ENCODE data around the gene CMBL. TPM values are rescaled to one million over a fixed set of nuclear protein-coding genes. Genes with fewer than 3 reads are reported as not detected.
"Not testable (repeated sequence)": the region's sequence is repeated elsewhere in the genome, so short reads cannot be mapped to it uniquely, and the experiment has no call there.

Gene CMBL
- total RNA-seq, 6 donors from 2014 or later = 8.0 to 19.1 (median 8.4) TPM

GRCh38 chr5:10288592-10289219 is 19.0 kb downstream of the CMBL start:
- H3K4me1 ChIP-seq = peaks cover 7 to 25% (median 11%) of the 10 kb centered on the region in 4 donors
- no peaks in the 10 kb centered on the region for H3K27me3 ChIP-seq
- ATAC-seq (ENCODE audit: low FRiP score in 2 of 2) = peak; percentile 37 to 74
- no peak overlapping the region for H3K4me3 ChIP-seq
- peak; percentile 68 to 87 for DNase-seq
- 42 to 66% methylated on average over 11 to 13 of the region's 13 CpGs for WGBS, 2 donors
- no peaks in the 10 kb centered on the region for H3K36me3 ChIP-seq
- H3K27ac ChIP-seq = peak overlapping the region in 3 of 4 donors; percentile 16 to 63 (median 59)
- H3K9me3 ChIP-seq = no peaks in the 10 kb centered on the region
- TF ChIP-seq CTCF (IDR thresholded peaks at IDR 0.05) = no peak
- no peak for TF ChIP-seq EP300 (IDR thresholded peaks at IDR 0.05)
- TF ChIP-seq POLR2AphosphoS5 (IDR thresholded peaks at IDR 0.05) = no peak
- no peak for TF ChIP-seq POLR2A (IDR thresholded peaks at IDR 0.05)

- 81 to 84% methylated on average over 7 of the region's 7 CpGs for WGBS, 2 donors
- ATAC-seq (ENCODE audit: low FRiP score in 2 of 2) (no peak), DNase-seq (no peak)
- TF ChIP-seq CTCF (IDR thresholded peaks at IDR 0.05) (no peak), POLR2AphosphoS5 (IDR thresholded peaks at IDR 0.05) (no peak), EP300 (IDR thresholded peaks at IDR 0.05) (no peak), POLR2A (IDR thresholded peaks at IDR 0.05) (no peak)
- H3K27me3 ChIP-seq = no peaks in the 10 kb centered on the region
- no peak overlapping the region for H3K4me3 ChIP-seq
- no peak overlapping the region for H3K27ac ChIP-seq
- H3K4me1 ChIP-seq = peaks cover 7 to 27% (median 11%) of the 10 kb centered on the region in 4 donors
- H3K36me3 ChIP-seq = no peaks in the 10 kb centered on the region
- no peaks in the 10 kb centered on the region for H3K9me3 ChIP-seq
Observed at GRCh38 chr5:10286862-10287227, 20.9 kb downstream of the CMBL start.

GRCh38 chr5:10286162-10286861 is 21.4 kb downstream of the CMBL start:
- Histone ChIP-seq H3K27me3 (no peaks in the 10 kb centered on the region), H3K9me3 (no peaks in the 10 kb centered on the region), H3K4me1 (peaks cover 7 to 27% (median 11%) of the 10 kb centered on the region in 4 donors), H3K27ac (no peak overlapping the region), H3K4me3 (no peak overlapping the region), H3K36me3 (no peaks in the 10 kb centered on the region)
- TF ChIP-seq POLR2AphosphoS5 (IDR thresholded peaks at IDR 0.05) = no peak
- no peak for TF ChIP-seq EP300 (IDR thresholded peaks at IDR 0.05)
- TF ChIP-seq POLR2A (IDR thresholded peaks at IDR 0.05) = no peak
- no peak for TF ChIP-seq CTCF (IDR thresholded peaks at IDR 0.05)
- peak in 1 of 2 donors; percentile 56 for ATAC-seq (ENCODE audit: low FRiP score in 2 of 2)
- WGBS, 2 donors = 73 to 89% methylated on average over 6 of the region's 6 CpGs
- no peak for DNase-seq

GRCh38 chr5:10285362-10285761 is 22.3 kb downstream of the CMBL start:
- not testable (repeated sequence) for ATAC-seq (ENCODE audit: low FRiP score in 2 of 2); H3K27ac ChIP-seq; H3K9me3 ChIP-seq; DNase-seq; H3K27me3 ChIP-seq; H3K4me3 ChIP-seq; H3K36me3 ChIP-seq
- H3K4me1 ChIP-seq = peaks cover 7 to 27% (median 11%) of the 10 kb centered on the region in 4 donors
- WGBS, 2 donors = 96 to 100% methylated on average over 8 of the region's 8 CpGs

GRCh38 chr5:10283927-10284635 is 23.6 kb downstream of the CMBL start:
- no peaks in the 10 kb centered on the region for H3K36me3 ChIP-seq
- H3K27me3 ChIP-seq = no peaks in the 10 kb centered on the region
- DNase-seq = peak; percentile 90 to 94
- no peak overlapping the region for H3K27ac ChIP-seq
- H3K4me3 ChIP-seq = no peak overlapping the region
- peak; percentile 91 to 95 for ATAC-seq (ENCODE audit: low FRiP score in 2 of 2)
- peak; percentile 84 to 91 (median 90) for TF ChIP-seq CTCF (IDR thresholded peaks at IDR 0.05)
- TF ChIP-seq EP300 (IDR thresholded peaks at IDR 0.05) = no peak
- no peaks in the 10 kb centered on the region for H3K9me3 ChIP-seq
- peaks cover 6 to 19% (median 8%) of the 10 kb centered on the region in 4 donors for H3K4me1 ChIP-seq
- 20 to 59% methylated on average over 7 to 17 of the region's 17 CpGs for WGBS, 2 donors
